HG02642 (cell line): ENCODE data around the gene ANKRD2.
"Not testable (repeated sequence)": the region's sequence is repeated elsewhere in the genome, so short reads cannot be mapped to it uniquely, and the experiment has no call there.

Experiments
- ATAC-seq: cut with Tn5 transposase; IDR thresholded peaks from one replicate; pipeline ENCODE4 v1.9.1; 2021; ENCODE audit warnings: mild to moderate bottlenecking; ENCODE audit not compliant: unreplicated experiment, poor library complexity

ANKRD2 gene

GRCh38 chr10:97572214-97572989 is at the start of gene ANKRD2:
Gene ANKRD2 (plus strand): TSS chr10:97572779. CDS start chr10:97572789, 10 bp downstream.
- ATAC-seq = peak; percentile 54

- no peak for ATAC-seq
These were observed 49.6 kb upstream of the ANKRD2 start for GRCh38 chr10:97522937-97523336.

GRCh38 chr10:97525086-97525485 is 47.5 kb upstream of the ANKRD2 start:
- no peak for ATAC-seq

GRCh38 chr10:97525683-97526110 is 46.9 kb upstream of the ANKRD2 start:
- no peak for ATAC-seq

GRCh38 chr10:97528876-97529275 is 43.7 kb upstream of the ANKRD2 start:
- not testable (repeated sequence) for ATAC-seq

GRCh38 chr10:97529685-97530465 is 42.7 kb upstream of the ANKRD2 start:
- ATAC-seq = no peak

- ATAC-seq = no peak
These were observed 41.1 kb upstream of the ANKRD2 start for GRCh38 chr10:97531401-97531986.

- no peak for ATAC-seq
These were observed 39.5 kb upstream of the ANKRD2 start for GRCh38 chr10:97532935-97533671.

GRCh38 chr10:97533888-97534287 is 38.7 kb upstream of the ANKRD2 start:
- ATAC-seq = no peak

GRCh38 chr10:97534746-97535367 is 37.7 kb upstream of the ANKRD2 start:
- ATAC-seq = no peak

- ATAC-seq = no peak
These were observed 35.3 kb upstream of the ANKRD2 start for GRCh38 chr10:97537186-97537869.

- ATAC-seq = no peak
These were observed 34.2 kb upstream of the ANKRD2 start for GRCh38 chr10:97538411-97538810.

GRCh38 chr10:97538839-97539238 is 33.7 kb upstream of the ANKRD2 start:
- no peak for ATAC-seq

- ATAC-seq = no peak
These were observed 32.9 kb upstream of the ANKRD2 start for GRCh38 chr10:97539523-97540200.

GRCh38 chr10:97540669-97541500 is 31.7 kb upstream of the ANKRD2 start:
- no peak for ATAC-seq

- no peak for ATAC-seq
These were observed 30.2 kb upstream of the ANKRD2 start for GRCh38 chr10:97542169-97543024.

- ATAC-seq = no peak
These were observed 29.5 kb upstream of the ANKRD2 start for GRCh38 chr10:97543025-97543546.
